ENCODE results near the gene SPIB. TPM values are rescaled to one million over a fixed set of nuclear protein-coding genes. Genes with fewer than 3 reads are reported as not detected.

The SPIB gene
- total and polyA plus RNA-seq, 2 experiments from 2014 or later = 12.6 to 17.5 TPM

DNA sequence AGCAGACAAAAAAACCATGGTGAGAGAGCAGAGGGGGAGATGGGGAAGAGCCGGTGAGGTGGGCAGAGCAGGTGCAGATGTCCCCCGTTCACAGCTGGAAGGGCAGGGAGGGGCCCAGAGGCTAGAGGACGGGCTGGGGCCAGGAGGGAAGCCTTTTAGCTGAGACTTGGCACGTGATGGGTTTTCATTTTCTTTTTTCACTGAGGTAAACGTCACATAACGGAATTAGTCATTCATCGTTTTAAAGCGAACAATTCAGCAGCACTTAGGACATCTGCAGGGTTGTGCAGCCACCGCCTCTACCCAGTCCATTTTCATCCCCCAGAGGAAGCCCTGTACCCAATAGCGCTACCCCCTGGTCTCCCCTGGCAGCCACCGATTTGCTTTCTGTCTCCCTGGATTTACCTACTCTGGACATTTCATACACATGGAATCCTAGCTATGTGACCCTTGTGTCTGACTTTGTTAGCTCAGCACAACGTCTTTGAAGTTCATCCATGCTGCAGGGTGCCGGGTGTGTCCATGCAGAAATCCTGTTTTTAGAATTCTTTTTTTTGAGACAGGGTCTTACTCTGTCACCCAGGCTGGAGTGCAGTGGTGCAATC is 41.5 kb downstream of the SPIB start:
- no peak for ATAC-seq
- Histone ChIP-seq H3K4me2 (no peak overlapping the region), H3K27ac (ENCODE audit: low read depth) (no peak overlapping the region), H4K20me1 (replicated peaks; ENCODE audit: insufficient read depth) (no peaks in the 10 kb centered on the region), H3K27me3 (ENCODE audit: insufficient read depth) (no peaks in the 10 kb centered on the region), H2AFZ (no peak overlapping the region; the same call in 1 of the 2 replicates), H3K79me2 (replicated peaks; ENCODE audit: insufficient read depth) (no peaks in the 10 kb centered on the region), H3K4me1 (ENCODE audit: insufficient read depth) (no peaks in the 10 kb centered on the region), H3K4me3 (no peak overlapping the region), H3K9me2 (ENCODE audit: insufficient read depth) (0 out of 2 replicates have a peak, but pooled peaks cover 3% of the 10 kb centered on the region), H3F3A (replicated peaks; ENCODE audit: low read depth) (no peaks in the 10 kb centered on the region), H3K36me3 (ENCODE audit: insufficient read depth) (no peaks in the 10 kb centered on the region)
- peaks cover 14% of the 10 kb centered on the region for H3K27me3 Mint-ChIP-seq (ENCODE audit: insufficient read depth, low read depth, poor library complexity)
- H3K4me1 Mint-ChIP-seq = no peaks in the 10 kb centered on the region
- H3K9me3 Mint-ChIP-seq = peaks cover 87% of the 10 kb centered on the region
- TF ChIP-seq, protein P1, sequence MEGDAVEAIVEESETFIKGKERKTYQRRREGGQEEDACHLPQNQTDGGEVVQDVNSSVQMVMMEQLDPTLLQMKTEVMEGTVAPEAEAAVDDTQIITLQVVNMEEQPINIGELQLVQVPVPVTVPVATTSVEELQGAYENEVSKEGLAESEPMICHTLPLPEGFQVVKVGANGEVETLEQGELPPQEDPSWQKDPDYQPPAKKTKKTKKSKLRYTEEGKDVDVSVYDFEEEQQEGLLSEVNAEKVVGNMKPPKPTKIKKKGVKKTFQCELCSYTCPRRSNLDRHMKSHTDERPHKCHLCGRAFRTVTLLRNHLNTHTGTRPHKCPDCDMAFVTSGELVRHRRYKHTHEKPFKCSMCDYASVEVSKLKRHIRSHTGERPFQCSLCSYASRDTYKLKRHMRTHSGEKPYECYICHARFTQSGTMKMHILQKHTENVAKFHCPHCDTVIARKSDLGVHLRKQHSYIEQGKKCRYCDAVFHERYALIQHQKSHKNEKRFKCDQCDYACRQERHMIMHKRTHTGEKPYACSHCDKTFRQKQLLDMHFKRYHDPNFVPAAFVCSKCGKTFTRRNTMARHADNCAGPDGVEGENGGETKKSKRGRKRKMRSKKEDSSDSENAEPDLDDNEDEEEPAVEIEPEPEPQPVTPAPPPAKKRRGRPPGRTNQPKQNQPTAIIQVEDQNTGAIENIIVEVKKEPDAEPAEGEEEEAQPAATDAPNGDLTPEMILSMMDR (conservative IDR thresholded peaks at IDR 0.05; ENCODE audit: low read depth in 2 of 2) = peak; percentile 12 to 44; a peak in 2 of 4 replicates
- no peak for TF ChIP-seq CREB1 (CRISPR knock-in tag; IDR thresholded peaks at IDR 0.05; ENCODE audit: low read depth)
- H3K27ac Mint-ChIP-seq = no peak overlapping the region
- H3K4me3 Mint-ChIP-seq = no peak overlapping the region
- peak; percentile 25 for DNase-seq (ENCODE audit: low spot score)
- peaks cover 36% of the 10 kb centered on the region for H3K36me3 Mint-ChIP-seq (ENCODE audit: low read depth)

GRCh38 chr19:50461066-50461875 is 42.5 kb downstream of the SPIB start:
- H3K27me3 Mint-ChIP-seq (ENCODE audit: insufficient read depth, low read depth, poor library complexity) = peaks cover 12% of the 10 kb centered on the region
- no peak overlapping the region for H3K27ac ChIP-seq (ENCODE audit: low read depth)
- H3K9me2 ChIP-seq (ENCODE audit: insufficient read depth) = no peaks in the 10 kb centered on the region
- 0 out of 2 replicates have a peak, but pooled peaks cover 3% of the 10 kb centered on the region for H3K4me1 ChIP-seq (ENCODE audit: insufficient read depth)
- H3K9me3 Mint-ChIP-seq = peaks cover 87% of the 10 kb centered on the region
- DNase-seq (ENCODE audit: low spot score) (peak; percentile 86), ATAC-seq (peak; percentile 93)
- TF ChIP-seq, protein P1 (conservative IDR thresholded peaks at IDR 0.05; ENCODE audit: low read depth in 2 of 2) = peak; percentile 76 to 97
- TF ChIP-seq ZNF114 (CRISPR knock-in tag; IDR thresholded peaks at IDR 0.05) = no peak
- no peak for TF ChIP-seq EZH2phosphoT487 (IDR thresholded peaks at IDR 0.05; ENCODE audit: unreplicated experiment)
- TF ChIP-seq, protein P2, sequence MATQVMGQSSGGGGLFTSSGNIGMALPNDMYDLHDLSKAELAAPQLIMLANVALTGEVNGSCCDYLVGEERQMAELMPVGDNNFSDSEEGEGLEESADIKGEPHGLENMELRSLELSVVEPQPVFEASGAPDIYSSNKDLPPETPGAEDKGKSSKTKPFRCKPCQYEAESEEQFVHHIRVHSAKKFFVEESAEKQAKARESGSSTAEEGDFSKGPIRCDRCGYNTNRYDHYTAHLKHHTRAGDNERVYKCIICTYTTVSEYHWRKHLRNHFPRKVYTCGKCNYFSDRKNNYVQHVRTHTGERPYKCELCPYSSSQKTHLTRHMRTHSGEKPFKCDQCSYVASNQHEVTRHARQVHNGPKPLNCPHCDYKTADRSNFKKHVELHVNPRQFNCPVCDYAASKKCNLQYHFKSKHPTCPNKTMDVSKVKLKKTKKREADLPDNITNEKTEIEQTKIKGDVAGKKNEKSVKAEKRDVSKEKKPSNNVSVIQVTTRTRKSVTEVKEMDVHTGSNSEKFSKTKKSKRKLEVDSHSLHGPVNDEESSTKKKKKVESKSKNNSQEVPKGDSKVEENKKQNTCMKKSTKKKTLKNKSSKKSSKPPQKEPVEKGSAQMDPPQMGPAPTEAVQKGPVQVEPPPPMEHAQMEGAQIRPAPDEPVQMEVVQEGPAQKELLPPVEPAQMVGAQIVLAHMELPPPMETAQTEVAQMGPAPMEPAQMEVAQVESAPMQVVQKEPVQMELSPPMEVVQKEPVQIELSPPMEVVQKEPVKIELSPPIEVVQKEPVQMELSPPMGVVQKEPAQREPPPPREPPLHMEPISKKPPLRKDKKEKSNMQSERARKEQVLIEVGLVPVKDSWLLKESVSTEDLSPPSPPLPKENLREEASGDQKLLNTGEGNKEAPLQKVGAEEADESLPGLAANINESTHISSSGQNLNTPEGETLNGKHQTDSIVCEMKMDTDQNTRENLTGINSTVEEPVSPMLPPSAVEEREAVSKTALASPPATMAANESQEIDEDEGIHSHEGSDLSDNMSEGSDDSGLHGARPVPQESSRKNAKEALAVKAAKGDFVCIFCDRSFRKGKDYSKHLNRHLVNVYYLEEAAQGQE (IDR thresholded peaks at IDR 0.05; ENCODE audit: unreplicated experiment) = no peak
- TF ChIP-seq, protein P3, sequence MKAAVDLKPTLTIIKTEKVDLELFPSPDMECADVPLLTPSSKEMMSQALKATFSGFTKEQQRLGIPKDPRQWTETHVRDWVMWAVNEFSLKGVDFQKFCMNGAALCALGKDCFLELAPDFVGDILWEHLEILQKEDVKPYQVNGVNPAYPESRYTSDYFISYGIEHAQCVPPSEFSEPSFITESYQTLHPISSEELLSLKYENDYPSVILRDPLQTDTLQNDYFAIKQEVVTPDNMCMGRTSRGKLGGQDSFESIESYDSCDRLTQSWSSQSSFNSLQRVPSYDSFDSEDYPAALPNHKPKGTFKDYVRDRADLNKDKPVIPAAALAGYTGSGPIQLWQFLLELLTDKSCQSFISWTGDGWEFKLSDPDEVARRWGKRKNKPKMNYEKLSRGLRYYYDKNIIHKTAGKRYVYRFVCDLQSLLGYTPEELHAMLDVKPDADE (IDR thresholded peaks at IDR 0.05) = no peak
- no peaks in the 10 kb centered on the region for H3K4me1 Mint-ChIP-seq
- peaks cover 27% of the 10 kb centered on the region for H3K36me3 Mint-ChIP-seq (ENCODE audit: low read depth)
- no peaks in the 10 kb centered on the region for H3K27me3 ChIP-seq (ENCODE audit: insufficient read depth)
- no peaks in the 10 kb centered on the region for H3K36me3 ChIP-seq (ENCODE audit: insufficient read depth)
- H2AFZ ChIP-seq = no peak overlapping the region
- H3K4me3 ChIP-seq = no peak overlapping the region
- no peak overlapping the region; the same call in 2 of the 3 replicates for H3K4me3 Mint-ChIP-seq
- H3K4me2 ChIP-seq = no peak overlapping the region
- no peaks in the 10 kb centered on the region for H3K79me2 ChIP-seq (replicated peaks; ENCODE audit: insufficient read depth)
- H3K27ac Mint-ChIP-seq = no peak overlapping the region
- no peaks in the 10 kb centered on the region for H3F3A ChIP-seq (replicated peaks; ENCODE audit: low read depth)
- H4K20me1 ChIP-seq (replicated peaks; ENCODE audit: insufficient read depth) = no peaks in the 10 kb centered on the region
